Esophagus squamous epithelium (tissue), 4 donors: ENCODE measurements around the gene ACER2.

Experiments
- CTCF ChIP-seq, 6 experiments: fragments of 450-650 bp in 4 of 6; fragments of 200-600 bp in 2 of 6; sonication (generic) in 2 of 6; IDR thresholded peaks; one replicate each; pipeline ENCODE4 v1.5.1; 2016 to 2019; ENCODE audit warnings: antibody characterized with exemption in 6 of 6, mild to moderate bottlenecking in 4 of 6, moderate library complexity in 4 of 6
- POLR2A ChIP-seq, 4 donors: fragments of 450-650 bp; IDR thresholded peaks; one replicate each; pipeline ENCODE4 v1.6.1; 2017; ENCODE audit warnings: antibody characterized with exemption in 4 of 4, mild to moderate bottlenecking in 4 of 4, moderate library complexity in 3 of 4

- TF ChIP-seq CTCF (IDR thresholded peaks at IDR 0.05) (peak; percentile 10 to 66 (median 46)), POLR2A (IDR thresholded peaks at IDR 0.05) (no peak)
Observed at GRCh38 chr9:19471737-19472648, 63.2 kb downstream of the ACER2 start.
